H1 (cell line): ENCODE results near the gene TNRC6C. TPM values are rescaled to one million over a fixed set of nuclear protein-coding genes. Genes with fewer than 3 reads are reported as not detected.

Source experiments
- CHD7 ChIP-seq: fragments of 300-600 bp; sonication (generic); IDR thresholded peaks from 2 replicates; pipeline ENCODE4 v1.7.1; 2012; ENCODE audit warnings: low read length, moderate library complexity, mild to moderate bottlenecking, inconsistent platforms; ENCODE audit not compliant: insufficient replicate concordance
- EGR1 ChIP-seq: IDR thresholded peaks from 2 replicates; pipeline ENCODE4 v1.6.1; 2011; ENCODE audit warnings: low read depth, low read length, borderline replicate concordance
- polyA plus RNA-seq, 7 experiments: library from polyadenylated mRNA; depleted of rRNA in 3 of 7; stranded (reverse) in 5 of 7; unstranded in 2 of 7; fragments of >200 nt in 5 of 7; fragments of 200-250 nt in 2 of 7; gene quantifications; 1 replicate in 5 of 7; 2 replicates in 1 of 7; 4 replicates in 1 of 7; pipeline versions ENCODE4 v1.2.1 to v1.2.3, GENCODE V29; 2011 to 2013; ENCODE audit warnings: missing spikeins in 2 of 7, mixed read lengths in 2 of 7
- total RNA-seq: library from RNA; stranded (reverse); fragmentation: NEBNext Ultra II Directional; extraction: Animal tissue kit (Norgen Biotek cat#: 25700); gene quantifications from 2 replicates; pipeline ENCODE4 v1.2.1, GENCODE V29; 2021

TNRC6C gene
- total and polyA plus RNA-seq, 2 of the 8 experiments (the other 6 are each of a cell fraction or from before 2014, with no cell fraction given) = 2.8 to 28.9 TPM

GRCh38 chr17:77928519-77929179, 29.9 kb upstream of the TNRC6C start (continued):
- TF ChIP-seq CHD7 (no peak), EGR1 (no peak)
- TF ChIP-seq, all 59 proteins: peak for 0
